ENCODE measurements around the gene SIPA1L3. TPM values are rescaled to one million over a fixed set of nuclear protein-coding genes. Genes with fewer than 3 reads are reported as not detected.
A peak's percentile ranks its signal among the peaks of the same experiment; 100 is the strongest.

The SIPA1L3 gene
- total and polyA plus RNA-seq, 9 of the 15 experiments (the other 6 are each of a cell fraction or from before 2014, with no cell fraction given), result 0.01 to 6.1 (median 2.5) TPM

GRCh38 chr19:38139122-38139521, 232.1 kb downstream of the SIPA1L3 start (continued):
- TF ChIP-seq, protein P1, sequence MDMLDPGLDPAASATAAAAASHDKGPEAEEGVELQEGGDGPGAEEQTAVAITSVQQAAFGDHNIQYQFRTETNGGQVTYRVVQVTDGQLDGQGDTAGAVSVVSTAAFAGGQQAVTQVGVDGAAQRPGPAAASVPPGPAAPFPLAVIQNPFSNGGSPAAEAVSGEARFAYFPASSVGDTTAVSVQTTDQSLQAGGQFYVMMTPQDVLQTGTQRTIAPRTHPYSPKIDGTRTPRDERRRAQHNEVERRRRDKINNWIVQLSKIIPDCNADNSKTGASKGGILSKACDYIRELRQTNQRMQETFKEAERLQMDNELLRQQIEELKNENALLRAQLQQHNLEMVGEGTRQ (CRISPR knock-in tag; IDR thresholded peaks at IDR 0.05), result peak; percentile 78
- TF ChIP-seq CTBP1 (IDR thresholded peaks at IDR 0.05; ENCODE audit: borderline replicate concordance) (peak; percentile 41; the same call in 1 of the 2 replicates), MAFG (tag; conservative IDR thresholded peaks at IDR 0.05) (peak; percentile 48), ZNF583 (CRISPR knock-in tag; IDR thresholded peaks at IDR 0.05) (peak; percentile 42; the same call in 1 of the 2 replicates), NFIX (CRISPR knock-in tag; IDR thresholded peaks at IDR 0.05; ENCODE audit: low read depth) (no peak)

DNA sequence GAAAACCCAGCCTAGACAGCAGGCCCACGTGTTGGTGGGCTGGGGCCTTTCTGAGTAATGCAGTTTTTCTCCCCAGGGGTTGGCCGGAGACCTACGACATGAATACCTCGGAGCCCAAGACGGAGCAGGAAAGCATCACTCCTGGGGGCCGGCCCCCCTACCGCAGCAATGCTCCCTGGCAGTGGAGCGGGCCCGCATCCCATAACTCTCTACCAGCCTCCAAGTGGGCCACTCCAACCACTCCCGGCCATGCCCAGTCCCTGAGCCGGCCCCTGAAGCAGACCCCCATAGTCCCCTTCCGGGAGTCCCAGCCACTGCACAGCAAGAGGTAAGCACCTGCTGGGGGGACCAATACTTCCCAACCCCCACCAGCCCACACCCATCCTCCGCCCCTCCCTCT, 234.1 kb downstream of the SIPA1L3 start:
- no peak overlapping the region for H3K27ac ChIP-seq (ENCODE audit: extremely low read depth, low read depth, low read length)
- in situ Hi-C loops (cut with MboI) (no loop called here), intact Hi-C loops (cut with micrococcal nuclease) (loop anchor here (5.0 kb wide), 2 partner anchors 44 to 86 kb away; no protein-coding TSS in a partner anchor)
- no peaks in the 10 kb centered on the region for H3K9me1 ChIP-seq (ENCODE audit: control insufficient read depth, insufficient read depth, low read length)
- no peak for DNase-seq (ENCODE audit: extremely low read depth in 1 of 4, low spot score in 3 of 4)
- no TSS peak for BruUV-seq (replicated peaks)
- no peaks in the 10 kb centered on the region for H3K9me3 ChIP-seq (replicated peaks; ENCODE audit: control insufficient read depth, insufficient read depth, low read depth, low read length)
- H3K4me1 ChIP-seq (replicated peaks in 1 of 2; ENCODE audit: control insufficient read depth in 2 of 2, insufficient read depth in 2 of 2, low read length in 2 of 2), result peaks cover 8 to 16% of the 10 kb centered on the region in 2 experiments; a peak in 4 of 5 replicates
- H3K9ac ChIP-seq (ENCODE audit: insufficient read depth in 1 of 2, low read depth in 2 of 2, low read length in 2 of 2), result no peak overlapping the region
- 81% methylated on average over 9 of the region's 13 CpGs for WGBS (ENCODE audit: insufficient coverage, low coverage, missing lambda C conversion rate)
- H3K36me3 ChIP-seq (ENCODE audit: control insufficient read depth, insufficient read depth, low read length), result no peaks in the 10 kb centered on the region
- POLR2A ChIA-PET, result interaction anchor here (0.6 to 0.7 kb wide), 2 partner anchors 215 to 312 kb away, joined by 3 read pairs; no protein-coding TSS in a partner anchor
- no peak overlapping the region for H3K4me2 ChIP-seq (ENCODE audit: insufficient read depth, low read length)
- no peak for ATAC-seq
- no peaks in the 10 kb centered on the region for H3K79me2 ChIP-seq (ENCODE audit: control insufficient read depth, insufficient read depth, low read length)
- H2AFZ ChIP-seq (ENCODE audit: low read depth, low read length), result no peak overlapping the region
- no peaks in the 10 kb centered on the region for H4K20me1 ChIP-seq (replicated peaks; ENCODE audit: control insufficient read depth, insufficient read depth, low read length)
- no peak overlapping the region for H3K4me3 ChIP-seq
- FAIRE-seq, result no peak
- no peaks in the 10 kb centered on the region for H3K27me3 ChIP-seq (ENCODE audit: control insufficient read depth in 2 of 2, insufficient read depth in 2 of 2, low read length in 2 of 2)
- CTCF ChIA-PET (ENCODE audit: low intra/inter-chr PET ratio), result interaction anchor here (2.9 kb wide), 1 partner anchor 194 kb away, joined by 18 read pairs; the partner anchor contains the start of gene CATSPERG
- TF ChIP-seq, protein P2, sequence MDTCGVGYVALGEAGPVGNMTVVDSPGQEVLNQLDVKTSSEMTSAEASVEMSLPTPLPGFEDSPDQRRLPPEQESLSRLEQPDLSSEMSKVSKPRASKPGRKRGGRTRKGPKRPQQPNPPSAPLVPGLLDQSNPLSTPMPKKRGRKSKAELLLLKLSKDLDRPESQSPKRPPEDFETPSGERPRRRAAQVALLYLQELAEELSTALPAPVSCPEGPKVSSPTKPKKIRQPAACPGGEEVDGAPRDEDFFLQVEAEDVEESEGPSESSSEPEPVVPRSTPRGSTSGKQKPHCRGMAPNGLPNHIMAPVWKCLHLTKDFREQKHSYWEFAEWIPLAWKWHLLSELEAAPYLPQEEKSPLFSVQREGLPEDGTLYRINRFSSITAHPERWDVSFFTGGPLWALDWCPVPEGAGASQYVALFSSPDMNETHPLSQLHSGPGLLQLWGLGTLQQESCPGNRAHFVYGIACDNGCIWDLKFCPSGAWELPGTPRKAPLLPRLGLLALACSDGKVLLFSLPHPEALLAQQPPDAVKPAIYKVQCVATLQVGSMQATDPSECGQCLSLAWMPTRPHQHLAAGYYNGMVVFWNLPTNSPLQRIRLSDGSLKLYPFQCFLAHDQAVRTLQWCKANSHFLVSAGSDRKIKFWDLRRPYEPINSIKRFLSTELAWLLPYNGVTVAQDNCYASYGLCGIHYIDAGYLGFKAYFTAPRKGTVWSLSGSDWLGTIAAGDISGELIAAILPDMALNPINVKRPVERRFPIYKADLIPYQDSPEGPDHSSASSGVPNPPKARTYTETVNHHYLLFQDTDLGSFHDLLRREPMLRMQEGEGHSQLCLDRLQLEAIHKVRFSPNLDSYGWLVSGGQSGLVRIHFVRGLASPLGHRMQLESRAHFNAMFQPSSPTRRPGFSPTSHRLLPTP (IDR thresholded peaks at IDR 0.05; ENCODE audit: borderline replicate concordance, extremely low read depth, insufficient read length), result no peak
- no peak for TF ChIP-seq RBM39 (optimal IDR thresholded peaks at IDR 0.05; ENCODE audit: low read depth, low read length)
- TF ChIP-seq EP300 (IDR thresholded peaks at IDR 0.05; ENCODE audit: low read length), result no peak
- TF ChIP-seq ZNF436 (CRISPR knock-in tag; IDR thresholded peaks at IDR 0.05), result no peak
- TF ChIP-seq MEF2D (tag; conservative IDR thresholded peaks at IDR 0.05; ENCODE audit: low read depth), result no peak
- no peak for TF ChIP-seq SMARCC2 (IDR thresholded peaks at IDR 0.05; ENCODE audit: low read depth)
- no peak for TF ChIP-seq GABPA (tag; conservative IDR thresholded peaks at IDR 0.05; ENCODE audit: low read depth)
- TF ChIP-seq ZNF175 (CRISPR knock-in tag; IDR thresholded peaks at IDR 0.05; ENCODE audit: low read depth), result no peak
- TF ChIP-seq SREBF2 (CRISPR knock-in tag; IDR thresholded peaks at IDR 0.05), result no peak
- no peak for TF ChIP-seq CREBBP (IDR thresholded peaks at IDR 0.05; ENCODE audit: low read depth, low read length)
- no peak for TF ChIP-seq ZNF280A (IDR thresholded peaks at IDR 0.05; ENCODE audit: low read depth, partially characterized antibody)
- TF ChIP-seq CHD2 (IDR thresholded peaks at IDR 0.05; ENCODE audit: low read depth, low read length), result no peak
- TF ChIP-seq XRCC3 (IDR thresholded peaks at IDR 0.05), result no peak
- no peak for TF ChIP-seq ZNF583 (CRISPR knock-in tag; IDR thresholded peaks at IDR 0.05)

All from K562 (cell line).